K562 (cell line): ENCODE data around the gene LCA5L.

Experiments
- CTCF ChIP-seq, 3 experiments: IDR thresholded peaks in 2 of 3; conservative IDR thresholded peaks in 1 of 3; 2 replicates each; pipeline ENCODE4 v1.5.1; 2011 to 2012; ENCODE audit warnings: low read length in 3 of 3, mild to moderate bottlenecking in 3 of 3, control low read depth in 2 of 3, improper control_type of control experiment in 1 of 3, inconsistent platforms in 1 of 3, low read depth in 1 of 3, mixed read lengths in 1 of 3, moderate library complexity in 1 of 3; ENCODE audit not compliant: insufficient read depth in 2 of 3
- DNMT1 ChIP-seq: fragments of 450-650 bp; IDR thresholded peaks from 2 replicates; pipeline ENCODE4 v1.6.1; 2016; ENCODE audit warnings: antibody characterized with exemption, mild to moderate bottlenecking
- MCM7 ChIP-seq, 2 experiments: fragments of 450-650 bp; IDR thresholded peaks; 2 replicates each; pipeline ENCODE4 v1.6.1; 2016 to 2018
- REST ChIP-seq, 2 experiments: fragments of 450-650 bp; formaldehyde crosslinking in 1 of 2; IDR thresholded peaks; 2 replicates each; pipeline versions ENCODE4 v1.4.0 to v1.6.1; 2014 to 2020; ENCODE audit warnings: mild to moderate bottlenecking in 2 of 2, borderline replicate concordance in 1 of 2, low read depth in 1 of 2
- TBL1XR1 ChIP-seq, 2 experiments: IDR thresholded peaks; 2 replicates each; pipeline ENCODE4 v1.6.1; 2012; ENCODE audit warnings: improper control_type of control experiment in 2 of 2, low read length in 2 of 2, mild to moderate bottlenecking in 1 of 2
- ZBTB17 ChIP-seq: fragments of 450-650 bp; formaldehyde crosslinking; IDR thresholded peaks from 2 replicates; pipeline ENCODE4 v1.4.0; 2020; ENCODE audit warnings: mild to moderate bottlenecking
- TF ChIP-seq, protein P1 (sequence below): fragments of 450-650 bp; formaldehyde crosslinking; IDR thresholded peaks from 2 replicates; pipeline ENCODE4 v1.4.0; 2022; ENCODE audit warnings: mild to moderate bottlenecking, moderate library complexity

DNA sequence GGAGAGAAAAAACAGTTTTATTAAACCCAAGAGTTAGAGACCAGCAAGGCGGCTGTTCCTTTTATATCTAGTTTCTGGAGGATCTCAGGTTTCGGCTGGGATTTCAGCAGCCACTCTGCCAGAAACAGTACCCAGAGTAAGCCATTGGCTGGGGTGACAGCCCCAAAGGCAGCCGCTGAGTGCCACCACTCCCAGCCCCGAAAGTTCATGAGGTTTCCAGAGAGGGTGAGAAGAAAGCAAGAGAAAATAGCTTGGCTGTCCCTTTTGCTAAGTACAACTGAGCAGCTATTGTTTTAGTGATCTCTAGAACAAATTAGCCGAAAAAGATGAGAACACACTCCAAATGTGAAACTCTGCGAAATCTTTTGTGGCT, 7.4 kb upstream of the LCA5L start:
- no peak for TF ChIP-seq MCM7 (IDR thresholded peaks at IDR 0.05)
- no peak for TF ChIP-seq DNMT1
- TF ChIP-seq CTCF (IDR thresholded peaks at IDR 0.05 in 2 of 3, conservative IDR thresholded peaks at IDR 0.05 in 1 of 3; ENCODE audit: insufficient read depth in 2 of 3, low read depth in 1 of 3, low read length in 3 of 3) = no peak
- TF ChIP-seq, protein P1, sequence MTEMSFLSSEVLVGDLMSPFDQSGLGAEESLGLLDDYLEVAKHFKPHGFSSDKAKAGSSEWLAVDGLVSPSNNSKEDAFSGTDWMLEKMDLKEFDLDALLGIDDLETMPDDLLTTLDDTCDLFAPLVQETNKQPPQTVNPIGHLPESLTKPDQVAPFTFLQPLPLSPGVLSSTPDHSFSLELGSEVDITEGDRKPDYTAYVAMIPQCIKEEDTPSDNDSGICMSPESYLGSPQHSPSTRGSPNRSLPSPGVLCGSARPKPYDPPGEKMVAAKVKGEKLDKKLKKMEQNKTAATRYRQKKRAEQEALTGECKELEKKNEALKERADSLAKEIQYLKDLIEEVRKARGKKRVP = no peak
- TF ChIP-seq TBL1XR1 (IDR thresholded peaks at IDR 0.05; ENCODE audit: low read length in 2 of 2) = no peak
- TF ChIP-seq ZBTB17 (CRISPR knock-in tag) = no peak
- no peak for TF ChIP-seq REST (IDR thresholded peaks at IDR 0.05; ENCODE audit: borderline replicate concordance)
- no peak for TF ChIP-seq REST (CRISPR knock-in tag; IDR thresholded peaks at IDR 0.05; ENCODE audit: low read depth)
